Spinal cord (tissue), 10 donors: ENCODE measurements around the gene ZAR1. TPM values are rescaled to one million over a fixed set of nuclear protein-coding genes. Genes with fewer than 3 reads are reported as not detected.
A peak's percentile ranks its signal among the peaks of the same experiment; 100 is the strongest.
"Not testable (repeated sequence)": the region's sequence is repeated elsewhere in the genome, so short reads cannot be mapped to it uniquely, and the experiment has no call there.

Source experiments
- DNase-seq, 6 donors: peaks; one replicate each; pipeline versions ENCODE4 v3.0.0 to v3.0.0-alpha.2; 2013 to 2015; ENCODE audit warnings: low spot score in 6 of 6, low read depth in 4 of 6
- H3K27ac ChIP-seq: one replicate; pipeline ENCODE4 v1.5.1; 2013; ENCODE audit warnings: low read depth, low read length, control low read depth
- H3K27me3 ChIP-seq: one replicate; pipeline ENCODE4 v1.6.1; 2013; ENCODE audit warnings: low read length; ENCODE audit not compliant: control insufficient read depth, insufficient read depth
- H3K36me3 ChIP-seq: one replicate; pipeline ENCODE4 v1.6.1; 2013; ENCODE audit warnings: low read length; ENCODE audit not compliant: control insufficient read depth, insufficient read depth
- H3K4me1 ChIP-seq: one replicate; pipeline ENCODE4 v1.6.1; 2013; ENCODE audit warnings: low read length; ENCODE audit not compliant: control insufficient read depth, insufficient read depth
- H3K4me3 ChIP-seq: one replicate; pipeline ENCODE4 v1.5.1; 2013; ENCODE audit warnings: low read depth, low read length, control low read depth
- H3K9me3 ChIP-seq: one replicate; pipeline ENCODE4 v1.6.1; 2013; ENCODE audit warnings: low read length; ENCODE audit not compliant: control insufficient read depth, insufficient read depth
- WGBS: methylation state at CpG from one replicate; pipeline ENCODE4 v1.1.5; 2013; ENCODE audit warnings: missing lambda C conversion rate; ENCODE audit not compliant: insufficient coverage; 5-methylcytosine and 5-hydroxymethylcytosine counted together
- long read RNA-seq, 4 donors: transcript quantifications; one replicate each; lab custom pipeline, GENCODE V29; 2026
- polyA plus RNA-seq, 2 donors: library from polyadenylated mRNA; unstranded; fragments of 120-200 nt; gene quantifications; one replicate each; pipeline ENCODE4 v1.2.1, GENCODE V29; 2013; ENCODE audit not compliant: insufficient read length in 2 of 2
- total RNA-seq, 2 donors: library from RNA; depleted of rRNA in 1 of 2; stranded (reverse); fragments of 120-200 nt in 1 of 2; fragments of >200 nt in 1 of 2; gene quantifications; one replicate each; pipeline versions ENCODE4 v1.2.3 to v1.2.4, GENCODE V29; 2013 to 2014
- donor health status: healthy.

ZAR1 gene
- total RNA-seq (under 1 TPM in 1 of 2 donors, not detected in 1; 0.44 TPM), polyA plus RNA-seq (not detected)
- long read RNA-seq, donor 1: 0 reads
- long read RNA-seq, donor 2: 0 reads
- long read RNA-seq, donor 3: 0 reads
- long read RNA-seq, donor 4: 0 reads

GRCh38 chr4:48490012-48490679, at the start of gene ZAR1:
Gene ZAR1 (plus strand): TSS chr4:48490252. CDS start chr4:48490292, 40 bp downstream.
- H3K4me3 ChIP-seq: no peak within 1 kb of the TSS
- peaks cover 13% of the 10 kb centered on the region for H3K4me1 ChIP-seq
- H3K27me3 ChIP-seq: peaks cover 50% of the 10 kb centered on the region
- H3K36me3 ChIP-seq: no peaks in the 10 kb centered on the region
- H3K9me3 ChIP-seq: no peaks in the 10 kb centered on the region
- WGBS: under 1% methylated on average over 79 of the region's 80 CpGs
- DNase-seq: peak in 1 of 6 donors; percentile 29
- no peak within 1 kb of the TSS for H3K27ac ChIP-seq

- not testable (repeated sequence) for H3K36me3 ChIP-seq, H3K4me3 ChIP-seq, H3K9me3 ChIP-seq, H3K4me1 ChIP-seq, H3K27ac ChIP-seq, DNase-seq, H3K27me3 ChIP-seq
- no CpG with 5 or more reads among the region's 5 CpGs for WGBS
These were observed 49.1 kb upstream of the ZAR1 start for GRCh38 chr4:48440914-48441313.

GRCh38 chr4:48445704-48446103, 44.3 kb upstream of the ZAR1 start:
- H3K4me3 ChIP-seq: no peak overlapping the region

GRCh38 chr4:48446642-48447041, 43.4 kb upstream of the ZAR1 start:
- Histone ChIP-seq H3K4me1 (no peaks in the 10 kb centered on the region), H3K9me3 (no peaks in the 10 kb centered on the region), H3K4me3 (no peak overlapping the region), H3K36me3 (no peaks in the 10 kb centered on the region), H3K27me3 (no peaks in the 10 kb centered on the region), H3K27ac (no peak overlapping the region)
- no CpG with 5 or more reads among the region's 1 CpG for WGBS
- no peak for DNase-seq

More at GRCh38 chr4:48445704-48446103, 44.3 kb upstream of the ZAR1 start:
- Histone ChIP-seq H3K27ac (no peak overlapping the region), H3K9me3 (no peaks in the 10 kb centered on the region), H3K27me3 (no peaks in the 10 kb centered on the region), H3K4me1 (no peaks in the 10 kb centered on the region), H3K36me3 (no peaks in the 10 kb centered on the region)
- WGBS: no CpG with 5 or more reads among the region's 3 CpGs
- peak in 2 of 6 donors; percentile 7 to 8 for DNase-seq

- WGBS: 100% methylated on average over 2 of the region's 10 CpGs
- Histone ChIP-seq H3K9me3 (no peaks in the 10 kb centered on the region), H3K4me3 (no peak overlapping the region), H3K27ac (no peak overlapping the region), H3K4me1 (no peaks in the 10 kb centered on the region), H3K27me3 (no peaks in the 10 kb centered on the region), H3K36me3 (no peaks in the 10 kb centered on the region)
- no peak for DNase-seq
These were observed 40.9 kb upstream of the ZAR1 start for GRCh38 chr4:48449151-48449550.

- DNase-seq: no peak
- H3K4me3 ChIP-seq: no peak overlapping the region
- H3K27ac ChIP-seq: no peak overlapping the region
- H3K27me3 ChIP-seq: no peaks in the 10 kb centered on the region
- no peaks in the 10 kb centered on the region for H3K9me3 ChIP-seq
- no peaks in the 10 kb centered on the region for H3K36me3 ChIP-seq
- 92% methylated on average over 2 of the region's 3 CpGs for WGBS
- no peaks in the 10 kb centered on the region for H3K4me1 ChIP-seq
These were observed 39.3 kb upstream of the ZAR1 start for GRCh38 chr4:48450740-48451139.

- H3K4me1 ChIP-seq, H3K4me3 ChIP-seq, DNase-seq, H3K27ac ChIP-seq, H3K27me3 ChIP-seq, H3K9me3 ChIP-seq, H3K36me3 ChIP-seq: not testable (repeated sequence)
- WGBS: no CpG with 5 or more reads among the region's 3 CpGs
These were observed 38.4 kb upstream of the ZAR1 start for GRCh38 chr4:48451656-48452055.

GRCh38 chr4:48454591-48454990, 35.5 kb upstream of the ZAR1 start:
- H3K27ac ChIP-seq: no peak overlapping the region
- no peaks in the 10 kb centered on the region for H3K36me3 ChIP-seq
- no peak for DNase-seq
- WGBS: 100% methylated on average over 1 of the region's 2 CpGs
- no peaks in the 10 kb centered on the region for H3K4me1 ChIP-seq
- no peaks in the 10 kb centered on the region for H3K27me3 ChIP-seq
- H3K4me3 ChIP-seq: no peak overlapping the region
- H3K9me3 ChIP-seq: peaks cover 2% of the 10 kb centered on the region

- H3K4me3 ChIP-seq: no peak overlapping the region
- H3K27me3 ChIP-seq: no peaks in the 10 kb centered on the region
- no peak for DNase-seq
- peaks cover 2% of the 10 kb centered on the region for H3K9me3 ChIP-seq
- no peaks in the 10 kb centered on the region for H3K36me3 ChIP-seq
- no peak overlapping the region for H3K27ac ChIP-seq
- no peaks in the 10 kb centered on the region for H3K4me1 ChIP-seq
These were observed 29.1 kb upstream of the ZAR1 start for GRCh38 chr4:48461000-48461399.

GRCh38 chr4:48462363-48462762, 27.7 kb upstream of the ZAR1 start:
- Histone ChIP-seq H3K4me3 (no peak overlapping the region), H3K27me3 (no peaks in the 10 kb centered on the region), H3K36me3 (no peaks in the 10 kb centered on the region), H3K27ac (no peak overlapping the region), H3K4me1 (no peaks in the 10 kb centered on the region), H3K9me3 (no peaks in the 10 kb centered on the region)
- DNase-seq: peak in 1 of 6 donors; percentile 42
- 60% methylated on average over 1 of the region's 5 CpGs for WGBS
